Natural killer cell (primary cell): ENCODE results near the gene PDK2. TPM values are rescaled to one million over a fixed set of nuclear protein-coding genes. Genes with fewer than 3 reads are reported as not detected.

ENCODE experiments used
- ATAC-seq, 3 donors: fragments of 150-1000 bp in 2 of 3; fragments of 200-7000 bp in 1 of 3; cut with Tn5 transposase; 1 replicate in 1 of 3; 2 replicates in 2 of 3; pipeline ENCODE4 v1.10.0; 2021; ENCODE audit warnings: mild to moderate bottlenecking in 2 of 3, moderate library complexity in 2 of 3
- DNase-seq, 2 donors: peaks; one replicate each; pipeline versions ENCODE4 v3.0.0 to v3.0.0-alpha.2; 2013 to 2021; ENCODE audit warnings: mixed read lengths in 1 of 2
- H3K27ac ChIP-seq: one replicate; pipeline ENCODE4 v1.5.1; 2013; ENCODE audit warnings: mild to moderate bottlenecking, low read length
- H3K27me3 ChIP-seq: one replicate; pipeline ENCODE4 v1.6.1; 2013; ENCODE audit warnings: low read length; ENCODE audit not compliant: control insufficient read depth, insufficient read depth
- H3K36me3 ChIP-seq: one replicate; pipeline ENCODE4 v1.6.1; 2013; ENCODE audit warnings: low read length; ENCODE audit not compliant: control insufficient read depth, insufficient read depth
- H3K4me1 ChIP-seq: one replicate; pipeline ENCODE4 v1.6.1; 2013; ENCODE audit warnings: low read length; ENCODE audit not compliant: control insufficient read depth, insufficient read depth
- H3K4me3 ChIP-seq: one replicate; pipeline ENCODE4 v1.5.1; 2013; ENCODE audit warnings: low read length
- H3K9me3 ChIP-seq: one replicate; pipeline ENCODE4 v1.6.1; 2013; ENCODE audit warnings: low read length; ENCODE audit not compliant: control insufficient read depth, insufficient read depth
- H3K27ac Mint-ChIP-seq, 2 donors: one replicate each; pipeline ENCODE4 v1.8.0; 2022; ENCODE audit warnings: mild to moderate bottlenecking in 2 of 2, mixed read lengths in 2 of 2, moderate library complexity in 1 of 2
- H3K27me3 Mint-ChIP-seq, 2 donors: one replicate each; pipeline ENCODE4 v1.8.0; 2022; ENCODE audit warnings: low read depth in 2 of 2, mixed read lengths in 2 of 2
- H3K36me3 Mint-ChIP-seq: one replicate; pipeline ENCODE4 v1.8.0; 2022; ENCODE audit warnings: mixed read lengths
- H3K4me1 Mint-ChIP-seq, 2 donors: one replicate each; pipeline ENCODE4 v1.8.0; 2022; ENCODE audit warnings: mixed read lengths in 2 of 2
- H3K4me3 Mint-ChIP-seq: one replicate; pipeline ENCODE4 v1.8.0; 2022; ENCODE audit warnings: mild to moderate bottlenecking, moderate library complexity, mixed read lengths
- H3K9me3 Mint-ChIP-seq, 2 donors: one replicate each; pipeline ENCODE4 v1.8.0; 2022; ENCODE audit warnings: mixed read lengths in 2 of 2
- CTCF ChIP-seq: fragments of 200-600 bp; IDR thresholded peaks from one replicate; pipeline ENCODE4 v1.8.0; 2022; ENCODE audit warnings: antibody characterized with exemption
- WGBS: methylation state at CpG from one replicate; pipeline ENCODE4 v1.1.7; 2013; ENCODE audit warnings: missing lambda C conversion rate; ENCODE audit not compliant: insufficient coverage; 5-methylcytosine and 5-hydroxymethylcytosine counted together
- intact Hi-C: fragments of 100-400 bp; cut with micrococcal nuclease; formaldehyde crosslinking; loops from one replicate; pipeline ENCODE4 v1.14.2; 2022
- total RNA-seq, 4 donors: library from RNA; stranded (reverse); fragments of 120-200 nt in 1 of 4; gene quantifications; one replicate each; pipeline versions ENCODE4 v1.2.3 to v1.2.4, GENCODE V29; 2013 to 2022

The PDK2 gene
- total RNA-seq, 3 donors from 2014 or later (not counting 1 experiment from before 2014, with no cell fraction given), result 23.2 to 32.9 (median 23.6) TPM

DNA sequence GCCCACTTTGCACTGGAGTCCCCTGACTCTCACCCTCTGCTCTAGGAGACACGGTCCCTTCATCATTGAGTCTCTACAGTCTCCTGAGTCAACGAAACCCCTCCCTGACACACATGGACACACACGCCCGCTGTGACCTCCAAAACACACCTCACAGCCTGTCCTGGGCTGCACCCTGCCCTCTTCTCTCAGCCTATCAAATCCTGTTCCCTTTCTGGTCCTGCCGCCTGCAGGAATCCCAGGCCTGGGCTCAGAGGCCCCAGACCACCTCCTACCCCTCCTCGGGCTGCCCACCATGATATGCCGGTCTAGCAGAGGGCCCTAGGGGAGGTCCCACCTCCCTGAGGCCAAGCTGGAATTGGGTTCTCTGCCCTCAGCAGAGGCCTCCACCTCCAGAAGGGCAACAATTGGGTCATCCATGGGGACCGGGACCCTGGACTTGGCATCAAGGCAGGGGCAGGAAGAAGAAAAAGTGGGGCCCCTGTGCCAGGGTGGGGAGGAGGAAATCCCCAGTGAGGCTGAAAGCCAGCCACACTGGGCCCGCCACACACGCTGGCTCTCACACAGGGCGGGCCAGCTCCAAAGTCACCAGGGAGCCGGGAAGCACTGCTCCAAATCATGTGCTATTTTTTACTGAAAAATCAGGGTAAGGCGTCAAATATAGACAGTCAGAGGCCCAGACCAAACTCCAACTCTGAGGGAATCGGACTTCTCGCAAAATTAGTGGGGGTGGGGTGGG lies 51.9 kb downstream of the PDK2 start:
- Mint-ChIP-seq H3K4me3 (peak overlapping the region; percentile 97), H3K27me3 (no peaks in the 10 kb centered on the region), H3K27ac (peak overlapping the region; percentile 91 to 98), H3K9me3 (no peaks in the 10 kb centered on the region), H3K36me3 (no peaks in the 10 kb centered on the region), H3K4me1 (peaks cover 64 to 76% of the 10 kb centered on the region in 2 donors)
- no peaks in the 10 kb centered on the region for H3K9me3 ChIP-seq
- DNase-seq (peak in 1 of 2 donors; percentile 58), ATAC-seq (no peak)
- 25% methylated on average over 13 of the region's 15 CpGs for WGBS
- peak overlapping the region; percentile 85 for H3K4me3 ChIP-seq
- peak overlapping the region; percentile 62 for H3K27ac ChIP-seq
- peaks cover 32% of the 10 kb centered on the region for H3K36me3 ChIP-seq
- intact Hi-C loops, result no loop called here
- H3K4me1 ChIP-seq, result peaks cover 75% of the 10 kb centered on the region
- TF ChIP-seq CTCF, result no peak
- H3K27me3 ChIP-seq, result no peaks in the 10 kb centered on the region

DNA sequence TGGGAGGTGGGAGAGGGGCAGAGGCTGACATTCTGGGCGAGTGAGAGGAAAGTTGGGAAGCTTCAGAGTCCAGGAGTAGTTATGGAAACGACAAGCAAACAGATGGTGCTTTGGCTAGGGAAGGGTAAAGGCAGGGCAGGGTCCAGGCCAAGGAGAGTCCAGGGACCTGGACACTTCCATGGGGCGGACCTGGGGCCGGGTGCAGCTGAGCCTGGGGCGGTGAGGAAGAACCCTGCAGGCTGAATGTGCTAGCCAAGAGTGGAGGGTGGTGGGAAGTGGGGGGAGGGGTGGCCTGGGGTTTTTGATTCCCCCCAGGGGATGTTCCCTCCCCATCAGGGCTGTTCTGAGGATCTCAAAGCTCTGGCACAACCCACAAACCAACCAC lies 52.7 kb downstream of the PDK2 start:
- TF ChIP-seq CTCF, result no peak
- H3K9me3 Mint-ChIP-seq, result no peaks in the 10 kb centered on the region
- no peaks in the 10 kb centered on the region for H3K27me3 ChIP-seq
- H3K27ac Mint-ChIP-seq, result peak overlapping the region; percentile 91 to 98
- peaks cover 60 to 73% of the 10 kb centered on the region in 2 donors for H3K4me1 Mint-ChIP-seq
- no peaks in the 10 kb centered on the region for H3K9me3 ChIP-seq
- intact Hi-C loops, result no loop called here
- H3K36me3 ChIP-seq, result peaks cover 25% of the 10 kb centered on the region
- H3K4me1 ChIP-seq, result peaks cover 75% of the 10 kb centered on the region
- no peaks in the 10 kb centered on the region for H3K27me3 Mint-ChIP-seq
- no peak for ATAC-seq
- DNase-seq, result peak in 1 of 2 donors; percentile 27
- H3K4me3 Mint-ChIP-seq, result peak overlapping the region; percentile 97
- H3K27ac ChIP-seq, result peak overlapping the region; percentile 62
- no peaks in the 10 kb centered on the region for H3K36me3 Mint-ChIP-seq
- peak overlapping the region; percentile 85 for H3K4me3 ChIP-seq
- WGBS, result 14% methylated on average over 5 of the region's 5 CpGs

DNA sequence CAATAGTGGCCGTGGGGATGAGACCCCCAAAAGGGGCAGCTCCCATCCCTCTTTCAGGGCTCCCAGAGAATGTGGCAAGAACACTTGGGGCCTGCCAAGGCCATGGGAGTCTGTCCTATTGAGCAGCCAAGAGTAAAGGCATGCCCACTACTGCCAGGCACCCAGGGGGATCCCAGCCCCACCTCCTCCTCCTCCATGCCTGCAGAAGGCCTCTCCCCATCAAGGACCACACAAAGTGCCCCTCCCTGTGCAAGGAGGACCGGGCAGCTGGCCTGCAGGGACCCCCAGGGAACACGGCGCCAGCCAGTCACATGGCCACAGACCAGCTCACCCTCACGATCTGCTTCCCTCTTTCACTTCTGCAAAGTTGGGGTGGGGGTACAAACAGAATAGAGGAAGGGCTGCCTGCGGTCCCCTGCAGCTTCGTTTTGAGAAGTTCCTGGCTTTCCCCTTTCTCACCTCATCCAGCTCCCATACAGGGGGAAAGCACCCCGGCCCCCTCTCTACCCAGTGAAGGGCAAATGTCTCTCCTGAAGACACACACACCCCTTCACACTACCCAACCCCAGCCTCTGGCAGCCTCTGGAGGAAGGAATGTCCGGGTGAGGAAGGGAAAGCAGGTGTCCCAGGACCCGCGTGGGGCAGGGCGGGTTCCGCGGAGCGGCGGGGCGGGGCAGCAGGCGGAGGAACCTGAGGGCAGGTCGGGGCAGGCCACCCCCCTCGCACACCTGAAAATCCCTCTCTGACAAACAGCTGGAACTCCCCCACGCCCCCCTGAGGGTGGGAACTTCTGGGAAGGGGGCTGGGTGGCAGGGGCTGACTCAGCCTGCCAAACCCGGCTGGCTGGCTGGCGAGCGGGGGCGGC lies 53.3 kb downstream of the PDK2 start:
- no peaks in the 10 kb centered on the region for H3K27me3 ChIP-seq
- no peaks in the 10 kb centered on the region for H3K9me3 ChIP-seq
- H3K36me3 ChIP-seq, result peaks cover 21% of the 10 kb centered on the region
- Mint-ChIP-seq H3K9me3 (no peaks in the 10 kb centered on the region), H3K4me1 (peaks cover 54 to 67% of the 10 kb centered on the region in 2 donors), H3K36me3 (no peaks in the 10 kb centered on the region), H3K27me3 (no peaks in the 10 kb centered on the region), H3K4me3 (peak overlapping the region; percentile 97), H3K27ac (peak overlapping the region; percentile 91 to 98)
- DNase-seq (peak; percentile 43 to 78), ATAC-seq (peak in 2 of 3 donors; percentile 6 to 28)
- intact Hi-C loops, result no loop called here
- 0% methylated on average over 21 of the region's 25 CpGs for WGBS
- peak overlapping the region; percentile 85 for H3K4me3 ChIP-seq
- H3K27ac ChIP-seq, result peak overlapping the region; percentile 62
- peaks cover 72% of the 10 kb centered on the region for H3K4me1 ChIP-seq
- no peak for TF ChIP-seq CTCF
